SK-N-SH treated with all-trans-retinoic acid at 6 μM for 48 hours (cell line): ENCODE data around the gene DHTKD1.

ENCODE experiments used
- ATAC-seq: fragments of 200-7000 bp; cut with Tn5 transposase; 3 replicates; pipeline ENCODE4 v1.9.1; 2020; ENCODE audit warnings: mild to moderate bottlenecking, moderate library complexity
- ARNTL ChIP-seq: fragments of 450-650 bp; formaldehyde crosslinking; IDR thresholded peaks from 2 replicates; pipeline ENCODE4 v1.5.0; 2020; ENCODE audit warnings: low read depth, mild to moderate bottlenecking, moderate library complexity, borderline replicate concordance
- BACH2 ChIP-seq: fragments of 250-450 bp; sonication (Bioruptor Pico); IDR thresholded peaks from 2 replicates; pipeline ENCODE4 v1.9.0; 2021; ENCODE audit warnings: mild to moderate bottlenecking, borderline replicate concordance
- CREB5 ChIP-seq: fragments of 250-450 bp; sonication (Bioruptor Pico); IDR thresholded peaks from 2 replicates; pipeline ENCODE4 v1.5.1; 2020; ENCODE audit warnings: low read depth, mild to moderate bottlenecking, moderate library complexity
- CSDC2 ChIP-seq: fragments of 250-450 bp; sonication (Bioruptor Pico); IDR thresholded peaks from 2 replicates; pipeline ENCODE4 v1.5.0; 2020; ENCODE audit warnings: mild to moderate bottlenecking, moderate library complexity
- GLIS3 ChIP-seq: fragments of 250-450 bp; sonication (Bioruptor Pico); IDR thresholded peaks from 2 replicates; pipeline ENCODE4 v1.5.0; 2020; ENCODE audit warnings: mild to moderate bottlenecking, moderate library complexity
- ISL1 ChIP-seq: fragments of 250-450 bp; sonication (Bioruptor Pico); IDR thresholded peaks from 2 replicates; pipeline ENCODE4 v2.1.2; 2022; ENCODE audit warnings: mild to moderate bottlenecking, moderate library complexity
- OSR1 ChIP-seq: fragments of 250-450 bp; sonication (Bioruptor Pico); IDR thresholded peaks from 2 replicates; pipeline ENCODE4 v1.8.0; 2022; ENCODE audit warnings: moderate library complexity, mild to moderate bottlenecking, inconsistent platforms
- PATZ1 ChIP-seq: fragments of 250-450 bp; sonication (Bioruptor Pico); IDR thresholded peaks from 2 replicates; pipeline ENCODE4 v1.8.0; 2020; ENCODE audit warnings: mild to moderate bottlenecking, moderate library complexity, borderline replicate concordance
- POU6F1 ChIP-seq: fragments of 250-450 bp; sonication (Bioruptor Pico); IDR thresholded peaks from 2 replicates; pipeline ENCODE4 v1.8.0; 2021; ENCODE audit warnings: low read depth, mild to moderate bottlenecking, moderate library complexity, borderline replicate concordance
- PPARA ChIP-seq: fragments of 250-450 bp; sonication (Bioruptor Pico); IDR thresholded peaks from 2 replicates; pipeline ENCODE4 v1.5.0; 2020; ENCODE audit warnings: mild to moderate bottlenecking, borderline replicate concordance
- RARB ChIP-seq: fragments of 250-450 bp; sonication (Bioruptor Pico); IDR thresholded peaks from 2 replicates; pipeline ENCODE4 v1.8.0; 2021; ENCODE audit warnings: mild to moderate bottlenecking, moderate library complexity
- SNAI2 ChIP-seq: fragments of 250-450 bp; sonication (Bioruptor Pico); IDR thresholded peaks from 2 replicates; pipeline ENCODE4 v1.5.0; 2020; ENCODE audit warnings: mild to moderate bottlenecking, moderate library complexity
- TCF4 ChIP-seq: fragments of 250-450 bp; sonication (Bioruptor Pico); IDR thresholded peaks from 2 replicates; pipeline ENCODE4 v1.8.0; 2021; ENCODE audit warnings: mild to moderate bottlenecking, moderate library complexity, borderline replicate concordance
- TOX ChIP-seq: fragments of 250-450 bp; sonication (Bioruptor Pico); IDR thresholded peaks from 2 replicates; pipeline ENCODE4 v1.8.0; 2021; ENCODE audit warnings: mild to moderate bottlenecking, moderate library complexity, borderline replicate concordance
- TSHZ2 ChIP-seq: fragments of 250-450 bp; sonication (Bioruptor Pico); IDR thresholded peaks from 2 replicates; pipeline ENCODE4 v1.5.0; 2020; ENCODE audit warnings: mild to moderate bottlenecking, moderate library complexity
- ZC3H10 ChIP-seq: fragments of 250-450 bp; sonication (Bioruptor Pico); IDR thresholded peaks from 2 replicates; pipeline ENCODE4 v1.5.1; 2021; ENCODE audit warnings: mild to moderate bottlenecking, moderate library complexity
- ZFP3 ChIP-seq: fragments of 250-450 bp; sonication (Bioruptor Pico); IDR thresholded peaks from 2 replicates; pipeline ENCODE4 v1.5.0; 2020; ENCODE audit warnings: mild to moderate bottlenecking, moderate library complexity
- ZFP30 ChIP-seq: fragments of 450-650 bp; formaldehyde crosslinking; IDR thresholded peaks from 2 replicates; pipeline ENCODE4 v1.5.0; 2022; ENCODE audit warnings: mild to moderate bottlenecking, moderate library complexity
- ZNF565 ChIP-seq: fragments of 450-650 bp; formaldehyde crosslinking; conservative IDR thresholded peaks from 2 replicates; pipeline ENCODE4 v1.5.0; 2020; ENCODE audit warnings: low read depth, mild to moderate bottlenecking, moderate library complexity
- ZNF70 ChIP-seq: fragments of 450-650 bp; formaldehyde crosslinking; IDR thresholded peaks from 2 replicates; pipeline ENCODE4 v1.5.0; 2020; ENCODE audit warnings: mild to moderate bottlenecking, moderate library complexity
- ZNF8 ChIP-seq: fragments of 450-650 bp; formaldehyde crosslinking; IDR thresholded peaks from 2 replicates; pipeline ENCODE4 v1.5.0; 2020; ENCODE audit warnings: mild to moderate bottlenecking, moderate library complexity

DHTKD1 gene

GRCh38 chr10:12156367-12157123, 87.8 kb downstream of the DHTKD1 start (continued):
- TF ChIP-seq CREB5 (no peak), TCF4 (no peak), ZNF8 (CRISPR knock-in tag) (no peak), ARNTL (no peak)

GRCh38 chr10:12158111-12158510, 89.4 kb downstream of the DHTKD1 start:
- no peak for ATAC-seq
- no peak for TF ChIP-seq ZNF565 (CRISPR knock-in tag)
- no peak for TF ChIP-seq TOX (CRISPR knock-in tag)
- TF ChIP-seq ZFP30 (CRISPR knock-in tag), result no peak

GRCh38 chr10:12160664-12161063, 91.9 kb downstream of the DHTKD1 start:
- no peak for ATAC-seq
- TF ChIP-seq CSDC2 (CRISPR knock-in tag) (no peak), POU6F1 (CRISPR knock-in tag) (no peak), PPARA (no peak), CREB5 (no peak), ZNF565 (CRISPR knock-in tag) (no peak), TSHZ2 (CRISPR knock-in tag) (no peak), ZFP30 (CRISPR knock-in tag) (no peak), TOX (CRISPR knock-in tag) (no peak), BACH2 (no peak), ISL1 (CRISPR knock-in tag) (no peak), ZC3H10 (CRISPR knock-in tag) (no peak), SNAI2 (CRISPR knock-in tag) (no peak), PATZ1 (CRISPR knock-in tag) (no peak), OSR1 (CRISPR knock-in tag) (no peak), ZNF70 (CRISPR knock-in tag) (no peak), ZFP3 (CRISPR knock-in tag) (no peak), ZNF8 (CRISPR knock-in tag) (no peak), RARB (CRISPR knock-in tag) (no peak)

- no peak for TF ChIP-seq OSR1 (CRISPR knock-in tag)
- TF ChIP-seq CREB5, result no peak
- no peak for TF ChIP-seq PATZ1 (CRISPR knock-in tag)
- TF ChIP-seq ZFP3 (CRISPR knock-in tag), result no peak
- TF ChIP-seq ZNF565 (CRISPR knock-in tag), result no peak
- no peak for TF ChIP-seq BACH2
- no peak for TF ChIP-seq GLIS3 (CRISPR knock-in tag)
- TF ChIP-seq ZC3H10 (CRISPR knock-in tag), result no peak
- TF ChIP-seq ISL1 (CRISPR knock-in tag), result no peak
- no peak for TF ChIP-seq ZNF70 (CRISPR knock-in tag)
- TF ChIP-seq, all 23 proteins: peak for 0
- ATAC-seq, result no peak; the same call in 2 of the 3 replicates
Measured at GRCh38 chr10:12162927-12163326, 94.2 kb downstream of the DHTKD1 start.
